Epithelial cell of esophagus (primary cell): Measurements from ENCODE around the gene CIDEB.

Experiments
- DNase-seq: peaks from one replicate; pipeline ENCODE4 v3.0.0; 2010; ENCODE audit warnings: low read depth
- H3K4me3 ChIP-seq: 2 replicates; pipeline ENCODE4 v1.5.1; 2011; ENCODE audit warnings: mild to moderate bottlenecking, low read length, control low read depth
- CTCF ChIP-seq: IDR thresholded peaks from 2 replicates; pipeline ENCODE4 v1.5.1; 2011; ENCODE audit warnings: low read depth, mild to moderate bottlenecking, low read length, control low read depth, inconsistent platforms; ENCODE audit not compliant: insufficient read depth; ENCODE audit errors: missing control alignments

Gene CIDEB

GRCh38 chr14:24258548-24259265 is 49.1 kb downstream of the CIDEB start:
- H3K4me3 ChIP-seq, result no peak overlapping the region
- TF ChIP-seq CTCF, result no peak
- no peak for DNase-seq

GRCh38 chr14:24258119-24258518 is 49.7 kb downstream of the CIDEB start:
- no peak overlapping the region for H3K4me3 ChIP-seq
- TF ChIP-seq CTCF, result no peak
- DNase-seq, result no peak

DNA sequence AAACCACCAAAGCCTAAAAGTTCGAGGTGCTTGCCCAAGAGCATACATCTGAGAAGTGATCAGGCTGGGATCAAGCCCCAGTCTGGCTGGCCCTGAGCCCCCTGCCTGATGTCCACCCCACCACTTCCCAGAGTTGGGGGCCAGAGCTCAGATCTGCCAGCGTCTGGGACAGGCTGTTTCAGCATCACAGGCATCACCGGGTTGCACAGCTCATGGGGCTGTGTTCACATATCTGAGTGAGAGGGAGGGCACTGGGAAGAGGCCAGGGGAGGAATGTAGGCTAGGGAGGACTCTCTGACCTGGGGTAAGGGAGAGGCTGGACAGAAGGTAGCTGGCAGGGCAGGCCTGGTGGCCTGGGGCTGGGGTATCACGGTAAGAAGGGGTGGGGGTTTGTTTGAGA is 50.8 kb downstream of the CIDEB start:
- no peak for DNase-seq
- H3K4me3 ChIP-seq, result no peak overlapping the region
- TF ChIP-seq CTCF, result no peak

GRCh38 chr14:24255931-24256711 is 51.7 kb downstream of the CIDEB start:
- no peak for DNase-seq
- no peak overlapping the region for H3K4me3 ChIP-seq
- TF ChIP-seq CTCF, result no peak

- H3K4me3 ChIP-seq, result no peak overlapping the region
- no peak for DNase-seq
- TF ChIP-seq CTCF, result no peak
Measured at GRCh38 chr14:24255438-24255837, 52.3 kb downstream of the CIDEB start.
